ELR (cell line): ENCODE results near the gene SLC46A2.

Experiments used
- DNase-seq: peaks from one replicate; pipeline ENCODE4 v3.0.0-alpha.2; 2015; ENCODE audit warnings: low read depth

SLC46A2 gene

DNA sequence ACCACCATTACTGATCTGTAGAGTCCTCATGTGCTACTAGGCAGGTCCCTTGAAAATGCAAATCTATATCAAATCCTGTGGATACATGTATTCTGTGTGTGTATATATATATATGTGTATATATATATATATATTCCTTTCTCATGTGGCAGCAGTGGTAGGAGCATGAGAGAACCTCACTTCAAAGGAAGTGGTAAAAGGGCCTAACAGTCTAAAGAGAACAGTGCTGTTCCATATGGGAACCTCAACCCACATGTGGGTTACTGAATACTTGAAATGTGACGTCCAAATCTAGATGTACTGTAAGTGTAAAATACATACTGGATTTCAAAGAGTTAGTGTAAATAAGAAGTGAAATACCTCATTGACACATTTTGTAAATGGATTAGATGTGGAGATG is 5.4 kb downstream of the SLC46A2 start:
- no peak for DNase-seq

DNA sequence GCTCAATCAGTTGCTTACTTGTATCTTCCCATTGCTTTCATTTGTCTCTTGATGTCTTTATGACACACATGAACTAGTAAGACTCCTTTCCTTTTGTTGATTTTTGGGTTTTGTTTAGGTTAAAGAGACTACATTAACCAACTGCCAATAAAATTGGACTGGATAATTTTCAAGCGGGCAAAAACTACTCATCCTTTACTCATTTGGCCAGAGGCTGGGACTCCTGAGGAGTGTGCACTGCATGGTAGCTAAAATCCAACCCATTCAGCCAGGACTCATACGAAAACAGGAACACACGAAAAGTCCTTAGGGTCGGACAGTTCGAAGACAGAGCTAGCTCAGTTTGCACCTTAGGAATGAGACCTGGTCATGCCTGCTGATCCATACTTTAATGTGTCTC is 6.0 kb downstream of the SLC46A2 start:
- DNase-seq, result peak; percentile 69

DNA sequence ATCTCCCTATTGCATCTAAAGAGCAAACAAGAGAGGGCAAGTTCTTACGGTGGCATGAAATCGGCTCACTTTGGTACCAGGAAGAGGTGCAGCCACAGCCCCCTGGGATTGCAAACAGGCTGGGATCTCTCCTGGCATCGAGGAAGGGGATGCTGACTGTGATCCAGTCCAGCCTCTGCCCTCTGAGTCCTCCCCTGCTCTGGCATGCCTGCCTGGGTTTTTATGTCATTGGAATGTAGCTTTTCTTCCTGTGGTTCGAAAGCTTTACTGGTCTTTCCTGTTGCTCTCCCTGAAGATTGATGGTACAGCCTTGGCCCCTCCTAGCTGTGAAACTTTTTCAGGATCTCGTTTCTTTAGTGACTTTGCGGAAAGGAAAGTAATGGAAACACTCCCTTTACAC is 6.6 kb downstream of the SLC46A2 start:
- peak; percentile 81 for DNase-seq

DNA sequence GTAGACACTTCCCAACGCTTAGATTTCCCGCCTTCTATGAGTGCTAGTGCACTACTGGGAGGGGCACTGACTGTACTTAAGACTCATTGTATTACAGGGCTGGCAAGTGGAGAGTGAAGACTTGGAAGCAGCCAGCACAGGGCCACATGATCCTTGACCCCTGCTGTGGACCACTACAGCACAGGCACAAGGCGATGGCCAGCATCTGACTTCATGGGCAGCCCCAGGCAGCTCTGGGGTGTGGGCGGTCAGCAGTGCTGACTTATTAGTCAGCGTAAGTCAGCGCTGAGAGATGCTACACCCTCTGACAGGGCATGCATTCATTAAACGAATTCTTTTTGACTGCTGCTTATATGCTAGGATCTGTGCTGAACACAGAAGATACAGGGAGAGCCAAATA is 9.3 kb downstream of the SLC46A2 start:
- peak; percentile 95 for DNase-seq

DNA sequence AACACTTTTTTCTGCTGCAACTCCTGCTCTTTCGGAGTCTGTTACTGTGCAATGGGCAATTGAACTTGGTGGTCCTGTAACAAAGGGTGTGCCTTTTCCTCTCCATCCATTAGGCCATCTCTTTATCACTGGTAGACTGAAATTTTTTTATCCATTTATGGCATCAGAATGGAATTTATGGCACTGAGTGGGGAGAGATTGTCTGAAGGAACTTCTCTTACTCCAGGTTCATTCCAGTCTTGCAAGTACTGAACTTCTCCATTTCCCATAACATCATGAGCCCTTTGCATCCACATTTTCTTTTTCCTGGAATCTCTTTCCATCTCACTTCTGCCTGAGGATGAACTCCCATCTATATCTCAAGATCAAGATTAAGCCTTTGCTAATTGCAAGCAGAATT is 10.0 kb downstream of the SLC46A2 start:
- no peak for DNase-seq

DNA sequence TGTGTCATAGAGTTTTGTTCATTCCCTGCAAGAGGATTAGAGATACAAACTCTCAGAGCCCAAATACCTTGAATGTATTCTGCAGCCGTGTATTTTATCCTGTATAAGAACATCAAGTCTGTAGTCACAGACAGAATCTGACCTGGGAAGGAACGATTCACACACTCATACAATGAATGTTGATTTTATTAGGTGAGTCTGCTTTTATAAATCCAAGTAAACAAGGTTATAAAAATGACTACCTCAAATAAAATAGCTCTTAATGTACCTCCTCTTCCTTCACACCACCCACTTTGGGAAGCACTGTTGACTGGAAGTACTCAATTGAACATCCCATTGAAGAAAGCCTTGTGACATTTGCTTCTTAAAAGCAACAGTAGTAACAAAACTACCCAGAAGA is 11.9 kb downstream of the SLC46A2 start:
- DNase-seq, result no peak

DNA sequence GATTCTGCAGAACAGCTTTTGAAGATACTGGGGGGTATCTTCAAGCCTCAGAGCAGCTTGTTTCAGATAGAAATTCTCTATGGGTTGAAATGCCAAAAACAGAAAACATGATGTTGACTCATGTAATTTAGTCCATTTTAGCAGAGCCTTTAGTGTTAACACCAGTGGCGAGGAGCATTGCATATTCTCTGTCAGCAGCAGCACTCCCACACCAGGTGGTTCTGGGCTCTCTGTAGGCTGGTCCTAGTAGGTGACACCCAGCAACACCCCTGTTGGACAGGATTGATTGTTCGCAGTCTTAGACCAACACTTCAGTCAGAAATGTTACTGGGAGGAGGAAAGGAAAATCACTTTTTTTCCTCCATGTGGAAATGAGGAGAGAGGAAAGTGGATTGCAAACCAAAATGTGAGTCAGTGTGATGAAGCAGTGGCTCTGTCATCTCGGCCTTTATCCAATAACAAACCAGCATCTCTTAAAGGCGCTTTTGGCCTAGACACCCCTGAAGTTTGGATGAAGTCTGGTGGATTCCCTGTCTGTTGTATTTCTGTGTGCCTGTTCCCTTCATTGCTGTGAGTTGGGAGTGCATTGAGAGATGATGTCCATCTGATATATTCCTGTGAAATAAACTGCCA is 16.8 kb downstream of the SLC46A2 start:
- peak; percentile 44 for DNase-seq

DNA sequence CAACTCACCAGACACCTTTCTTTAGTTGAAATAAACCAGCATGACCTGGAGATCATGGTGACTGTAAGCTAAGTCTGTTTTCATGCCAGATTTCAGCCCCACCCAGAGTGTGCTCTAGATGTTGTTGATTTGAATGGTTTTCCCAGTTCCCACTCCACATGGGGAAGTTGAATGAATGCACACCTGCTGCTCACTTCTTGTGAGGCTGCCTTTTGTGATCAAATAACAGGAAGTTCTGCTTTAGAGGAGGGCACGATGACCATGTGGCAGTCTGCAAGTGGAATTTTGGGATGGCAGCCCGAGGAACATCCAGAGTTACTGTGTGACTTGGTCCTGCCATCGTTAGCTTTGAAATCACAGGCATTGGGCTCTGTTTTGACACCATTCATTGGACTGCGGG is 18.7 kb downstream of the SLC46A2 start:
- no peak for DNase-seq

DNA sequence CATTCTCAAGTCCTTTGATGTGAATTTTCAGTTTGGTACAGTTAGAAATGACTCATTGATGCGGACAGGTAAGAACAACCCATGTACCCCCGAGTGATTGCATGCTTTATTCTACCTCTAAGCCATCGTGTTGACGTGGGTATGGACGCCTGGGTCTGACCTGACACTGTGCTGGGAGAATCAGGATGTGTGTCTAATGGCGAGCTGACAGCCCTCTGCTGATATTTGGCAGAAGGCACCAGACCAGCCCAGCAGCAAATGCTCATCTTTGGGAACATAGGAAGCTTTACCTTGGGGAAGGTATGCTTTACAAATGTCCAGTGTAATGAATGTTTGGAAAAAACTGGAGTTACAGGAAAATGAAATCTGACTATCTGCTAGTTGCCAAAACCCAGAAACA is 20.1 kb downstream of the SLC46A2 start:
- no peak for DNase-seq

DNA sequence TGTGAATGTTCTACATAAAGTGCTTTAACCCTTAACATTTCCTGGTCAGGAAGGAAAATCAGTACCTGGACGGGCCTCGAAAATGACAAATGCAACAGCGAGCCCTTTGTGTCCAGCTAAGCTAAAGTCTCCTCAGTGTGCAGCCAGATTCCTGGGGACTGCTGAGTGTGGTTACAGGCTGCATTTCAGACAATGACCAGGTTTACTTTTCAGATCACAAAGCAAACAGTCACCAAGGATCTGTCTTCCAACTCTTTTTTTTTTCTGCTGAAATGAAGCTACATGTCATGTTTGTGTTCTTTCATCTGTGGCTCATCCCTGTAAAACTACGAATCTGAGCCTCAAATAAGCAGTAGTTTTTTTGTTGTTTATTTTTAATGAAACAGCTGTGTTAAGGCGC is 20.8 kb downstream of the SLC46A2 start:
- no peak for DNase-seq

DNA sequence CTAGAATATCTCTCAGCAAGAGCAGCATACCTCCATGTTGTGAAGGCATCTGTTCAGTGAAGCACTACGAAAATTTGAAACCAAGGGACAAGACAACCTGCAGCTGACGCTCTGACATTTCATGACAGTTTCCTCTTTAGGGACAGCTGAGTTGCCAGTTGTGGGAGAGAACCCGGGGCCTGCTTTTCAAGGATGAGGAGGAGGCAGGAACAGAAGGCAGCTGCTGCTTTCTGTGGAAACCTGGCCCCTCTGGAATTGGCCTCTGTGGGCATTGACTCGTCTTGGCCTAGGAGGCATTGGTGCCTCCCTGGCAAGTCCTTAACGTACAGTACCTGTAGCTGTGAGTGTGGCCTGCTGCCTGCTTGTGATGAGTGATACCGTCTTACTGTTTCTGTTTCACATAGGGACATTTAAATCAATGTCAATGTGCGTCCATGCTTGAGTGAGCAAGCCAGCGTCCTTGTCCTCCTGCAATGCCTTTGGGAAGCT is 21.6 kb downstream of the SLC46A2 start:
- DNase-seq, result no peak

DNA sequence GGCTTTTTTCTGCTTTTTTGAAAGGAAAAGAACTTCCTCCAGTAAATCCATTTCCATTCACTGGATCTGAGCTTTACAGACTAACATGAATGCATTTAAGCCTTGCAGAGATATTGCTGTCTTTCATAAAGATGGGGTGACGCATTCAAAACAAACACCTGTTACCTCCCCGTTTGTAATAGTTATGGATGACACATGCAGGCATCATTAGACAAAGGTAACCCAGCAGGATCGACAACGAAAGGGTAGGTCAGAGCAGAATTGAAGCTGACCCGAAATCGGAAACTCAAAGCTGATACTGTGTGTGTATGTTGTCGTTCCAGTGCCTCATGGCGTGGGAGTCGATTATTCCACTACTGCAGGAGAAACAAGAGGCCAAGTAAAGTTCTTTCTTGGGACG is 22.2 kb downstream of the SLC46A2 start:
- no peak for DNase-seq

DNA sequence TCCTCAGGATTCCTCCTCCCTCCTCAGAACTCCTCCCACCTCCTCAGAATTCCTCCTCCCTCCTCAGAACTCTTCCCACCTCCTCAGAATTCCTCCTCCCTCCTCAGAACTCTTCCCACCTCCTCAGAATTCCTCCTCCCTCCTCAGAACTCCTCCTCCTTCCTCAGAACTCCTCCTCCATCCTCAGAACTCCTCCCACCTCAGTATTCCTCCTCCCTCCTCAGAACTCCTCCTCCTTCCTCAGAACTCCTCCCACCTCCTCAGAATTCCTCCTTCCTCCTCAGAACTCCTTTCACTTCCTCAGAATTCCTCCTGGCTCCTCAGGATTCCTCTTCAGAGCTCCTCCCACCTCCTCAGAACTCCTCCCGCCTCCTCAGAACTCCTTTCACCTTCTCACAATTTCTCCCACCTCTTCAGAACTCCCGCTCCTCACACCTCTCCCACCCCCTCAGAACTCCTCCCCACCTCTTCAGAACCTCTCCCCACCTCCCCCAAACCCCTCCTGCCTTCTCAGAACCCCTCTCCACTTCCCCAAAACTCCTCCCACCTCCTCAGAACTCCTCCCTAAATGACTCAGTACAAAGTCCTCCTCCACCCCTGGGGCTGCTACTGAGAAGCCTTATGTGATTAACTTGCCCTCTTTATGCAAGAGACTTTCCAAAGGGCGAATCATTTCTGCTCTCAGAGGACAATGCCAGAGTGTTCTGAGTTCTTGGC is 23.2 kb downstream of the SLC46A2 start:
- peak; percentile 87 for DNase-seq

DNA sequence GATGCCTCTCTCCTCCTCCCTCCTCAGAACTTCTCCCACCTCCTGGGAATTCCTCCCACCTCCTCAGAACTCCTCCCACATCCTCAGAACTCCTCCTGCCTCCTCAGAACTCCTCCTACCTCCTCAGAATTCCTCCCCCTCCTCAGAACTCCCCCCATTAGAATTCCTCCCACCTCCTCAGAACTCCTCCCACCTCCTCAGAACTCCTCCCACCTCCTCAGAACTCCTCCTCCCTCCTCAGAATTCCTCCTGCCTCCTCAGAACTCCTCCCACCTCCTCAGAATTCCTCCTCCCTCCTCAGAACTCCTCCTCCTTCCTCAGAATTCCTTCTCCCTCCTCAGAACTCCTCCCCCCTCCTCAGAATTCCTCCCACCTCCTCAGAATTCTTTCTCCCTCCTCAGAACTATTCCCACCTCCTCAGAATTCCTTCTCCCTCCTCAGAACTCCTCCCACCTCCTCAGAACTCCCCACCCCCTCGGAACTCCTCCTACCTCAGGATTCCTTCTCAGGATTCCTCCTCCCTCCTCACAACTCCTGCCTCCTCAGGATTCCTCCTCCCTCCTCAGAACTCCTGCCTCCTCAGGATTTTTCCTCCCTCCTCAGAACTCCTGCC is 23.9 kb downstream of the SLC46A2 start:
- peak; percentile 76 for DNase-seq

DNA sequence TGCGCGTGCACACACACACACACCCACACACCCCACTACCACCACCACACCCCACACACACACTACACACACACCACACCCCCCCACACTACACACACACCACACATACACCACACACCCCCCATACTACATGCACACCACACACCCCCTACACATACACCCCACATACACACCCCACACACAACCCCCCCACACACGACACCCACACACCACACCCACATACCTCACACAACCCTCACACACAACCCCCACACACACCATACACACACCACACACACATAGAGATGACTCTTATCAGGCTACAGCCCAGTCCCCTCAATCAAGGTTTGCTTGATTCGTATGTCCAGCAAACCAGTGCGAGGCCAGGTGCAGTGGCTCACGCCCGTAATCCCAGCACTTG is 25.7 kb downstream of the SLC46A2 start:
- no peak for DNase-seq

DNA sequence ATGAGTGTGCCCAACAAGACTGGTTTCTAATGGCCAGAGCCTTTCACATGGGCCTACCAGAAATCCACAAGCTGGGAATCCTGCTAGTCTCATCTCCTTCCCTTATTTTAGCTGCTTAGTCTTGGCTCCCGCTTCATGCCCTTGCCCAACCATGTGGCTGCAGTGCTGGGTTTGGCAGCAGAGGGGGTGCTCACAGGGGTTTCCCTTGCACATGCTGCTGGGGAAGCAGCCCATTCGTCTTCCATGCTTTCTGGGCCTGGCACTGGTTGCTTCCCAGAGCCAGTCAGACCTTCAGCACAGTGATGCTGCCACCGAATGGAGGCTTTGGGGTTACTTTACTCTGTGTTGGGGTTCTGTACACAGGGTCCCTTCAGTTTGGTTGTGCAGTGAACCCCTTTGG is 26.3 kb downstream of the SLC46A2 start:
- DNase-seq, result no peak

DNA sequence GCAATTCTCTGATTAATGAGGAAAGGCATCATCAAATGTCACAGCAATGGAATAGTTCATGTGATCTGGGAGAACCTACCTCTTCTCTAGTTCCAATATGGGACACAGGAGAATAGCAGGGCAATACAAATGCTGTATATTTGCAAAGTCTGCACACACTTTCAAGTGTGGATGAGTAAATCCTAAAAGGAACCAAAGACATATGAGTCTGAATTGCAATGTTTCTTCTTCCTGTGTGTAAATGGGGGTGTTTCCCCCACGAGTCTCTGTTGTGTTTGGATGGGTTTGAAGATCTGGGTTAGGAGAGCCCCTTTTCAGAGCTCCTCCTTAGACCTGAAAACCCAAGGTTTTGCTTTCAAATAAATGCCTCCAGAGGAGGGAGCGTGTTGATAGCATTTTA is 26.9 kb downstream of the SLC46A2 start:
- no peak for DNase-seq

DNA sequence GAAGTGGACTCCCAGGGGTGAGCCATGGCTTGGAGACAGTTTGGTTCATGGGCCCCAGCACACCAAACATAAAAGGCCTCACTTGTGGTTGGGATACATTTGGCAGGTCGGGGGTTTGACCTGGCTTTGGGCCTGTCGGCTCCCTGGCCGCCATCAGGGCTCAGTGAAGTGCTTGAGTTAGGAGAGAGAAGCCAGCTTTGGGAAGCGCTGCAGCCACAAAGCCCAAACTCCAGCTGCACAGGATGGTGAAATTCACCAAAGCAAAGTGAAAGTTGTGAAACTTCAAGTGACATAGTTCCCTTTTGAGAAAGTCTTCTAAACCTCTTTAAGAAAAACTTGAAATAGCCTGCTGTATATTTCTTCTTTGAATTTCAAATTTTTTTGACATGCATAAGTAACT is 27.5 kb downstream of the SLC46A2 start:
- DNase-seq, result no peak

DNA sequence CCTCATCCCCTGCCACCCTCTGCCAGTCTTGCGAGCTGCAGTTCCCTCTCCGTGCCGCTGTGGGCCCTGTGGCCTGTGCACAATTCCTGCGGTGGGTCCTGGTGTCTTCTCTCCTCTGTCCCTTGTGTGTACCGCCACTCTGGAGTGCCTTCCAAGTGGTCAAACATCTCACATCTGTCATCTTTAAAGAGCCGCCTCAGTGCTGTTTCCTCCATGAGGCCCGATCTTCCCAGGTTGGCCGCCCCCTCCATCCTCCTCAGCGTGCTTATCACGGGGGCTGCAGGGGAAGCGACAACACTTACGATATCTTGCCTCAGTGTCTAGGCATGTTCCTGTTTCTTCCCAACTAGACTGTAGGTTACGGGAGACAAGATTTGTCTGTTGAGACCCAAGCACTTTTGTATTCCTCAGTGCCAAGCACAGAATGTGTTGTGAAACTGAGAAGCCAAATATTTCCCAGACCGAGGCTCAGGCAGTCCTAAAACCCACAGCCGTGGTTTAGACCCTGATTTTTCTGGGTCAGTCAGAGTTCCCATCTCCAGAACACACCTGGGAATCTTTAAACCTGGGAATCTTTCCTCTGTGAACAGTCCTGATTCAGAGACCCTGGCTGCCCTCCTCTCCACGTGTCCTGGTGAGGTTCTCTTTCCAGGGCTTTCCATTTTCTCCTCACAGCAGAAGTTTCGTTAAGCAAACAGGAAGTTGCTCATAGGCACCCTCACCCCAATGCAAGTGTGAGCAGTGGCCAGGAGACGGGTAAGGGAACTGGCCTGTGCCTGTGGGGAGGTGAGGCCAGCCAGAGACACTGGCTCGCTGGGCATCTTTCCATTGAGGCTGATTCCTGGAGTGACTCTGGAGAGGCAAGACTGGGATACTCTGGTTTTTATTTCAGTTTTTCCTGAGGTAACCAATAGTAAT is 28.8 kb downstream of the SLC46A2 start:
- DNase-seq, result peak; percentile 50

DNA sequence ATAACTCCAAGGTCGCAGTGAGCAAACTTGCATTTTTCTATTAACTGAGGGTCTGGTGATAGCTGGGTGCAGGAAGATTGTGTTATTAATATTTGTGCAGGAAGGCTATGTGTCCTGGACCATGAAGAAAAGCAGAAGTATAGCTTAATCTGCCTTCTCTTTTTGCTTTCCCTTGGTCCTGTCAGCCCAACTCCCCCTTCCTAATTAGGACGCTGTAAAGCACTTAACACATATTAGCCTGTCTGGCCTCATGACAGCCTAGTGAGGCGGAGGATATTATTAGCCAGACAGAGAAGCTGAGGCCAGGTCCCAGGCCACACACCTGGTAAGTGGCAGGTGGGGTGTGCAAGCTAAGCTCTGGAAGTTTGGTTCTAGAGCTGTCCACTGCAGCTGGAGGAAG is 29.5 kb downstream of the SLC46A2 start:
- no peak for DNase-seq

DNA sequence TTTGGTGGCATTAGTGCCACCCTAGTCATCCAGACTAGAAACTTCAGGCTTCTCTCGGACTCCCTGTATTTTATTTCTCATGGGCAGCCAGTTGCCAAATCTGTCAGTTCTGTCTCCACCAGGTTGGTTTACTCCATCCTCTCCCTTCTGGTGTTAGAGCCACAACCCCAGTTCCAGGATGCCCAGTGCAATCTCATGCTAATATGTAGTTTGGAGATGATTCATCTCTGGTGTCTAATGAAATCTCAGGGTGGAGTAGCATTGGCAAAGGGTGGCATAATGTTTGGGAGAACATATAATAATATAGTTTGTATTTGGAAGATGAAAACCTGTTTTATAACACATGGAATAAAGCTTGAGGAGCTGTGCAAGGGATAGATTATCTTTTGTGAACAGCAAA is 30.2 kb downstream of the SLC46A2 start:
- DNase-seq, result no peak

DNA sequence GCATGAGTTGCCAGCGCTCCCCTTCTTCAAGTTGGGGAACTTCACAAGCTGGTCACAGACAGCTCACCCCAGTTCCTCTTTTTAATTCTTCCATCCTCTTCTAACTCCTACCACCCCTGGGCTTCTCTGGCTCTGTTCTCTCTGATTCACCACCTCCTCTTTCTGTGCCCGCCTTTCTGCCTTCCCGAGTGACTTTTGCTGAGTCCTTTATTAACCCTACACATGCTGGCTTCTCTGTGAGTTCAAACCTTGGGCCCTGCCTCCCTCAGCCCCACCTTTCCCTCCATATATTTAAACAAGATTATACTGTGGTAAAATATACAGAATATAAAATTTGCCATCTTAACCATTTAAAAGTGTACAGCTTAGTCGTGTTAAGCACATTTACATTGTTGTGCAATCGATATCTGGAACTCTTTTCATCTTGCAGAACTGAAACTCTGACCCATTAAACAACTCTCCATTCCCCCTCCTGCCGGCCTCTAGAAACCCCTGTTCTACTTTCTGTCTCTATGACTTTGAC is 32.0 kb downstream of the SLC46A2 start:
- DNase-seq, result peak; percentile 35
